K562 (cell line): ENCODE results near the gene OBSCN. TPM values are rescaled to one million over a fixed set of nuclear protein-coding genes. Genes with fewer than 3 reads are reported as not detected.

Source experiments
- ATAC-seq: fragments of 200-7000 bp; cut with Tn5 transposase; 3 replicates; pipeline ENCODE4 v1.9.1; 2020; ENCODE audit warnings: moderate library complexity
- BruUV-seq: library from RNA; stranded (reverse); fragments of 400-500 nt; replicated peaks from 2 replicates; lab custom pipeline; 2021; lab: Mats Ljungman, UMichigan
- CTCF ChIA-PET: fragments of 300-600 bp; formaldehyde crosslinking; extraction: SDS; loops from one replicate; lab custom pipeline; 2021; ENCODE audit warnings: low intra/inter-chr PET ratio; lab: Yijun Ruan, JAX
- POLR2A ChIA-PET: fragments of 300-600, 350-650 bp; sonication (Branson Sonifier 250); formaldehyde crosslinking; extraction: SDS; loops from one replicate; lab custom pipeline; 2021; ENCODE audit warnings: antibody characterized with exemption, inconsistent platforms; lab: Yijun Ruan, JAX
- DNase-seq, 4 experiments: peaks; one replicate each; pipeline versions ENCODE4 v3.0.0 to v3.0.0-alpha.2; 2011 to 2018; ENCODE audit warnings: low spot score in 3 of 4, mixed read lengths in 3 of 4; ENCODE audit errors: extremely low read depth in 1 of 4
- FAIRE-seq: peaks from 2 replicates; lab custom pipeline; 2011; peaks lifted over from hg19 to GRCh38; lab: Jason Lieb, UNC
- H2AFZ ChIP-seq: 2 replicates; pipeline ENCODE4 v1.6.0; 2011; ENCODE audit warnings: low read depth, low read length, control low read depth, inconsistent platforms
- H3K27ac ChIP-seq: fragments of 200-600 bp; 3 replicates; pipeline ENCODE4 v1.8.0; 2011; ENCODE audit warnings: low read depth, mild to moderate bottlenecking, control low read depth, inconsistent platforms, low read length, moderate library complexity, mixed read lengths; ENCODE audit errors: extremely low read depth
- H3K27me3 ChIP-seq, 2 experiments: fragments of 300-600 bp in 1 of 2; 2 replicates in 1 of 2; 3 replicates in 1 of 2; pipeline versions ENCODE4 v1.6.0 to v1.8.0; 2011; ENCODE audit warnings: inconsistent platforms in 2 of 2, low read length in 2 of 2, mild to moderate bottlenecking in 1 of 2, mixed read lengths in 1 of 2, moderate library complexity in 1 of 2; ENCODE audit not compliant: control insufficient read depth in 2 of 2, insufficient read depth in 2 of 2
- H3K36me3 ChIP-seq: fragments of 300-600 bp; 3 replicates; pipeline ENCODE4 v1.8.0; 2011; ENCODE audit warnings: mild to moderate bottlenecking, low read length, inconsistent platforms; ENCODE audit not compliant: control insufficient read depth, insufficient read depth
- H3K4me1 ChIP-seq, 2 experiments: fragments of 200-600 bp in 1 of 2; replicated peaks in 1 of 2; 2 replicates in 1 of 2; 3 replicates in 1 of 2; pipeline versions ENCODE4 v1.5.1 to v1.8.0; 2011; ENCODE audit warnings: inconsistent platforms in 2 of 2, low read length in 2 of 2, mild to moderate bottlenecking in 1 of 2, mixed read lengths in 1 of 2, moderate library complexity in 1 of 2; ENCODE audit not compliant: control insufficient read depth in 2 of 2, insufficient read depth in 2 of 2
- H3K4me2 ChIP-seq: 2 replicates; pipeline ENCODE4 v1.6.1; 2011; ENCODE audit warnings: low read length, control low read depth, inconsistent platforms, mixed read lengths; ENCODE audit not compliant: insufficient read depth
- H3K4me3 ChIP-seq: fragments of 200-600 bp; sonication (generic), shearing (Covaris generic); 2 replicates; pipeline ENCODE4 v1.5.1; 2016; ENCODE audit warnings: control low read depth, inconsistent platforms
- H3K79me2 ChIP-seq: fragments of 200-600 bp; 3 replicates; pipeline ENCODE4 v1.8.0; 2011; ENCODE audit warnings: low read length, inconsistent platforms; ENCODE audit not compliant: control insufficient read depth, insufficient read depth
- H3K9ac ChIP-seq, 2 experiments: 2 replicates each; pipeline versions ENCODE4 v1.6.0 to v1.6.1; 2011; ENCODE audit warnings: low read depth in 2 of 2, low read length in 2 of 2, control low read depth in 1 of 2, inconsistent platforms in 1 of 2, mild to moderate bottlenecking in 1 of 2, mixed read lengths in 1 of 2; ENCODE audit not compliant: insufficient read depth in 1 of 2
- H3K9me1 ChIP-seq: one replicate; pipeline ENCODE4 v1.6.0; 2011; ENCODE audit warnings: inconsistent platforms, mild to moderate bottlenecking, low read length, moderate library complexity; ENCODE audit not compliant: control insufficient read depth, insufficient read depth
- H3K9me3 ChIP-seq: replicated peaks from 2 replicates; pipeline ENCODE4 v1.5.1; 2011; ENCODE audit warnings: low read depth, low read length, inconsistent platforms; ENCODE audit not compliant: control insufficient read depth, insufficient read depth
- H4K20me1 ChIP-seq: replicated peaks from 2 replicates; pipeline ENCODE4 v1.6.1; 2011; ENCODE audit warnings: low read length, inconsistent platforms, mixed read lengths; ENCODE audit not compliant: control insufficient read depth, insufficient read depth
- ATF1 ChIP-seq, 2 experiments: fragments of 450-650 bp in 1 of 2; IDR thresholded peaks; 2 replicates each; pipeline ENCODE4 v1.6.1; 2016; ENCODE audit warnings: missing compliant biosample characterization in 1 of 2, missing genetic modification characterization in 1 of 2
- CBFA2T2 ChIP-seq: fragments of 450-650 bp; conservative IDR thresholded peaks from 2 replicates; pipeline ENCODE4 v1.6.1; 2017; ENCODE audit warnings: mild to moderate bottlenecking
- CCNT2 ChIP-seq: IDR thresholded peaks from 2 replicates; pipeline ENCODE4 v1.6.1; 2011; ENCODE audit warnings: borderline replicate concordance, low read depth, mild to moderate bottlenecking, moderate library complexity, mixed read lengths, low read length; ENCODE audit not compliant: insufficient read length; ENCODE audit errors: extremely low read depth
- DPF2 ChIP-seq: fragments of 450-650 bp; IDR thresholded peaks from 2 replicates; pipeline ENCODE4 v1.6.1; 2016
- FIP1L1 ChIP-seq: fragments of 200-400 bp; formaldehyde crosslinking; IDR thresholded peaks from 2 replicates; pipeline ENCODE4 v1.6.1; 2018; ENCODE audit warnings: mild to moderate bottlenecking, low read depth, low read length; ENCODE audit not compliant: poor library complexity, severe bottlenecking
- HMG20A ChIP-seq: fragments of 450-650 bp; formaldehyde crosslinking; conservative IDR thresholded peaks from 2 replicates; pipeline ENCODE4 v1.4.0; 2020; ENCODE audit warnings: mild to moderate bottlenecking, mixed read lengths
- IRF2 ChIP-seq: sonication (generic); formaldehyde crosslinking; IDR thresholded peaks from 2 replicates; pipeline ENCODE4 v1.8.1; 2022; ENCODE audit warnings: mild to moderate bottlenecking, missing genetic modification reagents
- KAT7 ChIP-seq: sonication (generic); formaldehyde crosslinking; IDR thresholded peaks from 2 replicates; pipeline ENCODE4 v1.8.0; 2022; ENCODE audit warnings: missing genetic modification reagents, mild to moderate bottlenecking, borderline replicate concordance
- NBN ChIP-seq: fragments of 450-650 bp; IDR thresholded peaks from 2 replicates; pipeline ENCODE4 v1.6.1; 2016; ENCODE audit warnings: low read depth, mild to moderate bottlenecking
- NONO ChIP-seq, 2 experiments: fragments of 200-400 bp in 1 of 2; fragments of 450-650 bp in 1 of 2; formaldehyde crosslinking in 1 of 2; IDR thresholded peaks; 2 replicates each; pipeline ENCODE4 v1.6.1; 2017; ENCODE audit warnings: low read depth in 2 of 2, mild to moderate bottlenecking in 2 of 2, moderate library complexity in 2 of 2, low read length in 1 of 2
- RCOR1 ChIP-seq, 2 experiments: IDR thresholded peaks; 2 replicates each; pipeline ENCODE4 v1.6.1; 2012; ENCODE audit warnings: low read depth in 2 of 2, low read length in 2 of 2, borderline replicate concordance in 1 of 2, improper control_type of control experiment in 1 of 2
- ZFX ChIP-seq: sonication (generic); formaldehyde crosslinking; IDR thresholded peaks from 2 replicates; pipeline ENCODE4 v1.8.0; 2022; ENCODE audit warnings: mild to moderate bottlenecking, missing genetic modification reagents, moderate library complexity
- WGBS: fragments of 100-300 bp; shearing (Covaris generic); methylation state at CpG from one replicate; pipeline ENCODE4 v1.1.6; 2016; ENCODE audit warnings: low coverage, mixed read lengths; ENCODE audit not compliant: insufficient coverage; ENCODE audit errors: missing lambda C conversion rate; 5-methylcytosine and 5-hydroxymethylcytosine counted together
- in situ Hi-C: fragments of 300-500 bp; cut with MboI; formaldehyde crosslinking; loops from 4 replicates; pipeline ENCODE4 v1.15.0; 2018; ENCODE audit warnings: inconsistent platforms, mixed read lengths
- intact Hi-C: fragments of 100-400 bp; cut with micrococcal nuclease; formaldehyde crosslinking; loops from 2 replicates; pipeline ENCODE4 v1.14.2; 2022
- polyA plus RNA-seq, 8 experiments: library from polyadenylated mRNA; depleted of rRNA in 4 of 8; stranded (reverse) in 5 of 8; unstranded in 3 of 8; fragments of >200 nt; fragmentation: Nextera tagmentation in 2 of 8; fragmentation: Illumina TruSeq in 1 of 8; extraction: Ambion mirVana in 2 of 8; extraction: Trizol in 1 of 8; gene quantifications; 2 replicates each; pipeline versions ENCODE4 v1.2.1 to v1.2.3, GENCODE V29; 2011 to 2014; ENCODE audit warnings: inconsistent platforms in 1 of 8, missing spikeins in 1 of 8
- total RNA-seq, 7 experiments: library from RNA; depleted of rRNA in 6 of 7; stranded (reverse); fragments of >200 nt in 6 of 7; fragmentation: Illumina TruSeq in 2 of 7; extraction: Trizol in 2 of 7; gene quantifications; 2 replicates each; pipeline versions ENCODE4 v1.2.1 to v1.2.3, GENCODE V29; 2011 to 2021; ENCODE audit warnings: low replicate concordance in 1 of 7

OBSCN gene
- total and polyA plus RNA-seq, 9 of the 15 experiments (the other 6 are each of a cell fraction or from before 2014, with no cell fraction given): 0.18 to 19.7 (median 3.6) TPM

- ChIA-PET POLR2A (interaction anchor here (0.6 kb wide), 2 partner anchors 16 to 32 kb away, joined by 3 to 4 read pairs; no protein-coding TSS in a partner anchor), CTCF (no interaction called here)
- H3K36me3 ChIP-seq: peaks cover 5% of the 10 kb centered on the region; the same call in 1 of the 3 replicates
- no peak overlapping the region for H2AFZ ChIP-seq
- 49% methylated on average over 3 of the region's 4 CpGs for WGBS
- intact Hi-C loops (no loop called here), in situ Hi-C loops (no loop called here)
- DNase-seq: no peak
- no peak for ATAC-seq
- H3K27ac ChIP-seq: peak overlapping the region; percentile 33; the same call in 1 of the 3 replicates
- H3K4me2 ChIP-seq: no peak overlapping the region
- no peak for TF ChIP-seq NBN
- TF ChIP-seq KAT7 (CRISPR knock-in tag): 0 out of 2 replicates have a peak, but pooled peaks have one; percentile 3
- peak overlapping the region in 1 of 2 experiments; percentile 90; a peak in 2 of 4 replicates for H3K9ac ChIP-seq
- H3K4me1 ChIP-seq: peaks cover 48 to 96% of the 10 kb centered on the region in 2 experiments
- no peaks in the 10 kb centered on the region for H4K20me1 ChIP-seq
- H3K79me2 ChIP-seq: peaks cover 20% of the 10 kb centered on the region; the same call in 2 of the 3 replicates
- no peaks in the 10 kb centered on the region for H3K9me1 ChIP-seq
- H3K4me3 ChIP-seq: no peak overlapping the region
- H3K9me3 ChIP-seq: no peaks in the 10 kb centered on the region
- BruUV-seq: no TSS peak
- H3K27me3 ChIP-seq: no peaks in the 10 kb centered on the region
- FAIRE-seq: no peak
Measured at GRCh38 chr1:228371741-228372182, 163.9 kb downstream of the OBSCN start.

GRCh38 chr1:228372183-228373003 is 164.5 kb downstream of the OBSCN start:
- H3K4me3 ChIP-seq: no peak overlapping the region
- WGBS: 40% methylated on average over 34 of the region's 34 CpGs
- ChIA-PET CTCF (no interaction called here), POLR2A (interaction anchor here (0.6 to 0.8 kb wide), 4 partner anchors 17 to 280 kb away, joined by 3 to 4 read pairs (median 3); no protein-coding TSS in a partner anchor)
- H3K4me2 ChIP-seq: peak overlapping the region; percentile 21
- H3K79me2 ChIP-seq: peaks cover 19% of the 10 kb centered on the region; the same call in 2 of the 3 replicates
- intact Hi-C loops (no loop called here), in situ Hi-C loops (no loop called here)
- no peaks in the 10 kb centered on the region for H4K20me1 ChIP-seq
- ATAC-seq: peak; percentile 2; the same call in 2 of the 3 replicates
- no peaks in the 10 kb centered on the region for H3K27me3 ChIP-seq
- peaks cover 43 to 96% of the 10 kb centered on the region in 2 experiments for H3K4me1 ChIP-seq
- H3K9ac ChIP-seq: peak overlapping the region; percentile 36 to 90
- peak; percentile 54 for FAIRE-seq
- peak overlapping the region; percentile 69 for H2AFZ ChIP-seq
- BruUV-seq: no TSS peak
- H3K36me3 ChIP-seq: peaks cover 6% of the 10 kb centered on the region; the same call in 1 of the 3 replicates
- H3K9me3 ChIP-seq: no peaks in the 10 kb centered on the region
- no peaks in the 10 kb centered on the region for H3K9me1 ChIP-seq
- DNase-seq: peak; percentile 69 to 80 (median 74)
- peak overlapping the region; percentile 33; the same call in 2 of the 3 replicates for H3K27ac ChIP-seq
- TF ChIP-seq ZFX (peak; percentile 63), CCNT2 (peak; percentile 73), NONO (IDR thresholded peaks at IDR 0.05; ENCODE audit: low read depth in 2 of 2, low read length in 1 of 2) (0 out of 4 replicates have a peak, but pooled peaks of 1 of the 2 experiments have one; percentile 23), RCOR1 (IDR thresholded peaks at IDR 0.05; ENCODE audit: borderline replicate concordance in 1 of 2, low read depth in 2 of 2, low read length in 2 of 2) (0 out of 4 replicates have a peak, but pooled peaks of 1 of the 2 experiments have one; percentile 21), DPF2 (0 out of 2 replicates have a peak, but pooled peaks have one; percentile 26), FIP1L1 (peak; percentile 45), ATF1 (CRISPR knock-in tag; IDR thresholded peaks at IDR 0.05) (no peak), ATF1 (tag; IDR thresholded peaks at IDR 0.05) (no peak), HMG20A (no peak), CBFA2T2 (peak; percentile 38), IRF2 (CRISPR knock-in tag) (no peak)
